GM19193 (cell line): ENCODE results near the gene NDST1.

Experiments used
- POLR2A ChIP-seq: IDR thresholded peaks from 4 replicates; pipeline ENCODE4 v1.6.1; 2011; ENCODE audit not compliant: insufficient read depth, insufficient read length; ENCODE audit errors: extremely low read depth

NDST1 gene

GRCh38 chr5:150542933-150543445 lies 35.1 kb downstream of the NDST1 start:
- no peak for TF ChIP-seq POLR2A

GRCh38 chr5:150544611-150545219 lies 36.8 kb downstream of the NDST1 start:
- no peak for TF ChIP-seq POLR2A

GRCh38 chr5:150545246-150545645 lies 37.3 kb downstream of the NDST1 start:
- TF ChIP-seq POLR2A: no peak

- TF ChIP-seq POLR2A: no peak
These were observed 40.2 kb downstream of the NDST1 start for GRCh38 chr5:150548123-150548522.

GRCh38 chr5:150549735-150550134 lies 41.8 kb downstream of the NDST1 start:
- no peak for TF ChIP-seq POLR2A

- no peak for TF ChIP-seq POLR2A
These were observed 42.4 kb downstream of the NDST1 start for GRCh38 chr5:150550286-150550685.

GRCh38 chr5:150551066-150551465 lies 43.1 kb downstream of the NDST1 start:
- TF ChIP-seq POLR2A: no peak

GRCh38 chr5:150553402-150553801 lies 45.5 kb downstream of the NDST1 start:
- no peak for TF ChIP-seq POLR2A

GRCh38 chr5:150553911-150554310 lies 46.0 kb downstream of the NDST1 start:
- no peak for TF ChIP-seq POLR2A

- no peak for TF ChIP-seq POLR2A
These were observed 46.9 kb downstream of the NDST1 start for GRCh38 chr5:150554857-150555256.

GRCh38 chr5:150556106-150556505 lies 48.2 kb downstream of the NDST1 start:
- TF ChIP-seq POLR2A: no peak

GRCh38 chr5:150556859-150557508 lies 49.1 kb downstream of the NDST1 start:
- no peak for TF ChIP-seq POLR2A

GRCh38 chr5:150557509-150557872 lies 49.6 kb downstream of the NDST1 start:
- no peak for TF ChIP-seq POLR2A

GRCh38 chr5:150558088-150558621 lies 50.2 kb downstream of the NDST1 start:
- TF ChIP-seq POLR2A: no peak

- no peak for TF ChIP-seq POLR2A
These were observed 51.2 kb downstream of the NDST1 start for GRCh38 chr5:150559088-150559487.

- TF ChIP-seq POLR2A: no peak
These were observed 51.8 kb downstream of the NDST1 start for GRCh38 chr5:150559701-150560100.
